Measurements from ENCODE around the gene DMAC2L. TPM values are rescaled to one million over a fixed set of nuclear protein-coding genes. Genes with fewer than 3 reads are reported as not detected.
"Not testable (repeated sequence)": the region's sequence is repeated elsewhere in the genome, so short reads cannot be mapped to it uniquely, and the experiment has no call there.

Gene DMAC2L
- total and polyA plus RNA-seq, 3 donors from 2014 or later: 30.0 to 50.8 (median 33.5) TPM

DNA sequence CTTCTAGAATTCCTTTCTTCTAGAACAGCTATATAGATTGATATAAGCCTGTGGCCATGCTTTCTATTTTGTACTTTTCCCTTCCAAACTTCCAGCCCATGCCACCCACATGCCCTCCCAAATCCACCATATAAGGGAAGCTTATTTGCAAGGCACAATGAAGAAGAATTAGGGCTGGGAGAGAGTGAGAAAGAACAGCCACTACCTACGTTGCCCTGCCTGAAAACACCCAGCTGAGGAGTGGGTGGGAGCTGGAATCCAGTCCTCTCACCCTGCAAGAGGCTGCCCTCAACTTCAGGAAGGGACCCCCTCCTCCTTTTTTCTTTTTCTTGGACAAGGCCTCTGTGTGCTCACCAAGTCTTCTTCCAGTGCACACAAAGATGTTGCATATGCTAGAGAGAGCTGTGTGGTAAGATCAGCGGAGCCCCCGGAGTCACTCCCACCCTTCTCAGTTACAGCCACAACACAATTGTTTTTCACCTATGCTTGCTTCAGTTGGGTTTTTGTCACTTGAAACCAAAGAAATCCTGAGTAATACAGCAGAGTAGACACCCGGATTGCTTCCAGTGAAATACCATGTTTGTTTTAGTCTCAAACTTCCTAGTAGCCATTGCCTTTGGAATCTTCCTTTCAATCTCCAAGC, 45.8 kb downstream of the DMAC2L start:
- Histone ChIP-seq H3K27me3 (no peaks in the 10 kb centered on the region), H3K36me3 (ENCODE audit: low read depth, missing control alignments) (no peaks in the 10 kb centered on the region), H3K27ac (no peak overlapping the region), H3K4me3 (no peak overlapping the region), H3K4me1 (no peaks in the 10 kb centered on the region), H3K9me3 (no peaks in the 10 kb centered on the region)
- WGBS, 2 donors: 89 to 92% methylated on average over 4 of the region's 4 CpGs
- no peak for DNase-seq
- intact Hi-C loops (cut with DNase I; ENCODE audit: low total_unique reads): no loop called here
- no peak for TF ChIP-seq POLR2A (IDR thresholded peaks at IDR 0.05)
- TF ChIP-seq, protein P1, sequence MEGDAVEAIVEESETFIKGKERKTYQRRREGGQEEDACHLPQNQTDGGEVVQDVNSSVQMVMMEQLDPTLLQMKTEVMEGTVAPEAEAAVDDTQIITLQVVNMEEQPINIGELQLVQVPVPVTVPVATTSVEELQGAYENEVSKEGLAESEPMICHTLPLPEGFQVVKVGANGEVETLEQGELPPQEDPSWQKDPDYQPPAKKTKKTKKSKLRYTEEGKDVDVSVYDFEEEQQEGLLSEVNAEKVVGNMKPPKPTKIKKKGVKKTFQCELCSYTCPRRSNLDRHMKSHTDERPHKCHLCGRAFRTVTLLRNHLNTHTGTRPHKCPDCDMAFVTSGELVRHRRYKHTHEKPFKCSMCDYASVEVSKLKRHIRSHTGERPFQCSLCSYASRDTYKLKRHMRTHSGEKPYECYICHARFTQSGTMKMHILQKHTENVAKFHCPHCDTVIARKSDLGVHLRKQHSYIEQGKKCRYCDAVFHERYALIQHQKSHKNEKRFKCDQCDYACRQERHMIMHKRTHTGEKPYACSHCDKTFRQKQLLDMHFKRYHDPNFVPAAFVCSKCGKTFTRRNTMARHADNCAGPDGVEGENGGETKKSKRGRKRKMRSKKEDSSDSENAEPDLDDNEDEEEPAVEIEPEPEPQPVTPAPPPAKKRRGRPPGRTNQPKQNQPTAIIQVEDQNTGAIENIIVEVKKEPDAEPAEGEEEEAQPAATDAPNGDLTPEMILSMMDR (IDR thresholded peaks at IDR 0.05): no peak

DNA sequence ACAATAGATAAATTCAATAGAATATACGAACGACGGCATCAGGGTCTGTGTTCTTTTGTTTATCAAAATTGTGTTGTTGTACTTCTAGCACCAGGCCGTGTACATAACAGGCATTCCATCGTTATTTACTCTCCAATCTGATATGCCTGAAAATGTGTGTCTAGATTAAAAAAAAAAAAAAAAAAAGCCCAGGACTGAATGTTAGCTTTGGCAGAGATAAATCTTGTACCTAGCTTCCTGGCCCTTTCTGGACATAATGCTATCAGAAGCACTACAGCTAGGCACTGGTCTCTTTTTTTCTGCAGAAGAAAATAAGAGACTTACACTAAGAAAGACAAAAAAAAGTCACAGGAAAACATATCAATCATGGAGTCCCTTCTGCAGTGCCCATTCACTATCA, 47.5 kb downstream of the DMAC2L start:
- H3K9me3 ChIP-seq: no peaks in the 10 kb centered on the region
- H3K36me3 ChIP-seq (ENCODE audit: low read depth, missing control alignments): no peaks in the 10 kb centered on the region
- H3K27ac ChIP-seq: no peak overlapping the region
- 89 to 90% methylated on average over 5 of the region's 5 CpGs for WGBS, 2 donors
- TF ChIP-seq, protein P1 (IDR thresholded peaks at IDR 0.05): no peak
- no peak for TF ChIP-seq POLR2A (IDR thresholded peaks at IDR 0.05)
- no peaks in the 10 kb centered on the region for H3K27me3 ChIP-seq
- no peak overlapping the region for H3K4me3 ChIP-seq
- no peaks in the 10 kb centered on the region for H3K4me1 ChIP-seq
- DNase-seq: no peak
- intact Hi-C loops (cut with DNase I; ENCODE audit: low total_unique reads): no loop called here

DNA sequence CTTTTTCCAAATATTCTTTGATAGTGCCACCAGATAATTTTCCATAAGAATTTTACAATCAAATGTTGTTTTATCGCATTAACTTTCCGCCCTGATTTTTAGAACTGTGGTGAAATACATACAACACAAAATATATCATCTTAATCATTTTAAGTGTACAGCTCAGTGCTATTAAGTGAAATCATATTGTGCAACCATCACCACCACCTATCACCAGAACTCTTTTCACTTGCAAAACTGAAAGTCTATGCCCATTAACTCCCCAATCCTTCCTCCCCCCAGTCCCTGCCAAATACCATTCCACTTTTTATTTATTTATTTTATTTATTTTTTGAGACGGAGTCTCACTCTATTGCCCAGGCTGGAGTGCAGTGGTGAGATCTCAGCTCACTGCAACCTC, 48.0 kb downstream of the DMAC2L start:
- no peaks in the 10 kb centered on the region for H3K4me1 ChIP-seq
- intact Hi-C loops (cut with DNase I; ENCODE audit: low total_unique reads): no loop called here
- TF ChIP-seq, protein P1 (IDR thresholded peaks at IDR 0.05): no peak
- no peak for TF ChIP-seq POLR2A (IDR thresholded peaks at IDR 0.05)
- no peaks in the 10 kb centered on the region for H3K36me3 ChIP-seq (ENCODE audit: low read depth, missing control alignments)
- no peaks in the 10 kb centered on the region for H3K27me3 ChIP-seq
- WGBS, 2 donors: 93 to 94% methylated on average over 3 of the region's 3 CpGs
- no peak overlapping the region for H3K4me3 ChIP-seq
- DNase-seq: no peak
- no peak overlapping the region for H3K27ac ChIP-seq
- no peaks in the 10 kb centered on the region for H3K9me3 ChIP-seq

DNA sequence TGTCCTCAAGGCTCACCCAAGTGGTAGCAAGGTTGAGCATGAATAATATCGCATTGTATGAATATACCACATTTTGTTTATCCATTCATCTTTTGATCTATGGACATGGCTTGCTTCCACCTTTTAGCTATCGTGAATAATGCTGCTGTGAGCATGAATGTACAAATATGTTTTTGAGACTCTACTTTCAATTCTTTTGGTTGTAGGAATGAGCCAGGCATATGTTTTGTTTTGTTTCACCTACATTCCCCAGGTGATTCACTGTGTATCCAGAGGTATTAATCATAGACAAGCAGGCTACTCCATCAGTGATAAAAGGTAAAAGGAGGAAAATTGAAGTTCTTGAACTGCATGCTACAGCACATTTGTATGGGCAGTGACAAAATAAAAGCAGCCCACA, 48.7 kb downstream of the DMAC2L start:
- TF ChIP-seq POLR2A (IDR thresholded peaks at IDR 0.05): no peak
- TF ChIP-seq, protein P1 (IDR thresholded peaks at IDR 0.05): no peak
- H3K27ac ChIP-seq: no peak overlapping the region
- no peaks in the 10 kb centered on the region for H3K27me3 ChIP-seq
- no peak for DNase-seq
- no peaks in the 10 kb centered on the region for H3K9me3 ChIP-seq
- no peak overlapping the region for H3K4me3 ChIP-seq
- intact Hi-C loops (cut with DNase I; ENCODE audit: low total_unique reads): no loop called here
- WGBS, 2 donors: 83 to 89% methylated on average over 2 of the region's 2 CpGs
- H3K4me1 ChIP-seq: no peaks in the 10 kb centered on the region
- H3K36me3 ChIP-seq (ENCODE audit: low read depth, missing control alignments): no peaks in the 10 kb centered on the region

DNA sequence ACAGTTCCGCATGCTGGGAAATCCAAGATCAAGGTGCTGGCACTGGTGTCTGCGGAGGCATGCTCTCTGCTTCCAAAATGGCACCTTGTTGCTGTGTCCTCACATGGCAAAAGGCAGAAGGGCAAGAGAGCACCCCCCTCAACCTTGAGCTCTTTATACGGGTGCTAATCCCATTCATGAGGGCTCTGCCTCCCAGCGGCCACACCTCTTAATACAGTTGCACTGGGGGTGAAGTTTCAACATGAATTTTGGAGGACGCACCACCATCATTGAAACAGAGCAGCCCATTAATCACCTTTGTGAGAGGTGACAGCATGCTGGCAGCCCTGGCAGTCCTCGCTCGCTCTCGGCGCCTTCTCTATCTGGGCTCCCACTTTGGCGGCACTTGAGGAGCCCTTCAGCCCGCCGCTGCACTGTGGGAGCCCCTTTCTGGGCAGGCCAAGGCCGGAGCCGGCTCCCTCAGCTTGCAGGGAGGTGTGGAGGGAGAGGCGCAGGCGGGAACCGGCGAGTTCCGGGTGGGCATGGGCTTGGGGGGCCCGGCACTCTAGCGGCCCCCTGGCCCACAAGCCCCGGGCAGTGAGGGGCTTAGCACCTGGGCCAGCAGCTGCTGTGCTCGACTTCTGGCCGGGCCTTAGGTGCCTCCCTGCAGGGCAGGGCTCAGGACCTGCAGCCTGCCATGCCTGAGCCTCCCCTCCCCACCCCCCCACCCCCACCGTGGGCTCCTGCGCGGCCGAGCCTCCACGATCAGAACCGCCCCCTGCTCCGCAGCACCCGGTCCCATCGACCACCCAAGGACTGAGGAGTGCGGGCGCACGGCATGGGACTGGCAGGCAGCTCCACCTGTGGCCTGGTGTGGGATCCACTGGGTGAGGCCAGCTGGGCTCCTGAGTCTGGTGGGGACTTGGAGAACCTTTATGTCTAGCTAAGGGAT, 49.6 kb downstream of the DMAC2L start:
- H3K27me3 ChIP-seq; DNase-seq; H3K36me3 ChIP-seq (ENCODE audit: low read depth, missing control alignments); H3K9me3 ChIP-seq; H3K4me1 ChIP-seq; intact Hi-C loops (cut with DNase I; ENCODE audit: low total_unique reads); H3K27ac ChIP-seq: not testable (repeated sequence)
- H3K4me3 ChIP-seq: peak overlapping the region; percentile 5 to 9
- WGBS, 2 donors: 77 to 80% methylated on average over 9 to 25 of the region's 36 CpGs
